Measurements from ENCODE around the gene METTL15.
A peak's percentile ranks its signal among the peaks of the same experiment; 100 is the strongest.

Gene METTL15

DNA sequence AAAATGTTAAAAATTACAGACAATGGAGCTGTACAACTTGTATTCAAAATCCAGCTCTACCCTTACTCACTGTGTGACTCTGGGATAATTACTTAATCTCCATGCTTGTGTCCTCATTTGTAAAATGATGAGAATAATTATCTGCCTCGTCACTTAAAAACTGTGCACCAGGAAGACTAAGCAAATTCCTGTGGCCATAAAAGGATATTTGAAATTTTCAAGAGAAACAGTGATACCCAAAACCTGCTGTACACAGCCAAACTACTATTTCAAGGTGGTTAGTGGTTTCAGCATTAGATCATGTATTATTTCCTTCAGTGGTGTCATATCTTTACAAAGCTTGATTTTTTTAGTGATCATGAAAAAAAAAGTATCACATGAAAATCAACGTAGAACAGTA, 136.9 kb downstream of the METTL15 start:
- TF ChIP-seq, protein P1, sequence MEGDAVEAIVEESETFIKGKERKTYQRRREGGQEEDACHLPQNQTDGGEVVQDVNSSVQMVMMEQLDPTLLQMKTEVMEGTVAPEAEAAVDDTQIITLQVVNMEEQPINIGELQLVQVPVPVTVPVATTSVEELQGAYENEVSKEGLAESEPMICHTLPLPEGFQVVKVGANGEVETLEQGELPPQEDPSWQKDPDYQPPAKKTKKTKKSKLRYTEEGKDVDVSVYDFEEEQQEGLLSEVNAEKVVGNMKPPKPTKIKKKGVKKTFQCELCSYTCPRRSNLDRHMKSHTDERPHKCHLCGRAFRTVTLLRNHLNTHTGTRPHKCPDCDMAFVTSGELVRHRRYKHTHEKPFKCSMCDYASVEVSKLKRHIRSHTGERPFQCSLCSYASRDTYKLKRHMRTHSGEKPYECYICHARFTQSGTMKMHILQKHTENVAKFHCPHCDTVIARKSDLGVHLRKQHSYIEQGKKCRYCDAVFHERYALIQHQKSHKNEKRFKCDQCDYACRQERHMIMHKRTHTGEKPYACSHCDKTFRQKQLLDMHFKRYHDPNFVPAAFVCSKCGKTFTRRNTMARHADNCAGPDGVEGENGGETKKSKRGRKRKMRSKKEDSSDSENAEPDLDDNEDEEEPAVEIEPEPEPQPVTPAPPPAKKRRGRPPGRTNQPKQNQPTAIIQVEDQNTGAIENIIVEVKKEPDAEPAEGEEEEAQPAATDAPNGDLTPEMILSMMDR (IDR thresholded peaks at IDR 0.05; ENCODE audit: low read length): no peak
- TF ChIP-seq EZH2phosphoT487 (IDR thresholded peaks at IDR 0.05; ENCODE audit: low read length): no peak
- TF ChIP-seq EZH2 (optimal IDR thresholded peaks at IDR 0.05; ENCODE audit: low read depth, low read length): no peak
- peak; percentile 58 for DNase-seq
- no peaks in the 10 kb centered on the region for H3K36me3 ChIP-seq (replicated peaks; ENCODE audit: insufficient read depth, low read length)
- H3K27me3 ChIP-seq (replicated peaks; ENCODE audit: insufficient read depth, low read length): no peaks in the 10 kb centered on the region
- H3K9me3 ChIP-seq (replicated peaks; ENCODE audit: insufficient read depth, low read length): no peaks in the 10 kb centered on the region
- H3K4me1 ChIP-seq (ENCODE audit: low read length): peaks cover 25% of the 10 kb centered on the region
- H3K9me2 ChIP-seq (replicated peaks; ENCODE audit: insufficient read depth, low read length): no peaks in the 10 kb centered on the region
- H4K20me1 ChIP-seq (ENCODE audit: insufficient read depth, low read length): no peaks in the 10 kb centered on the region
- H3F3A ChIP-seq (ENCODE audit: insufficient read depth, low read length): peaks cover 1% of the 10 kb centered on the region; the same call in 1 of the 2 replicates
- H3K27ac ChIP-seq (ENCODE audit: low read length): peak overlapping the region; percentile 0; the same call in 1 of the 2 replicates
- no peak overlapping the region for H2AFZ ChIP-seq (ENCODE audit: low read length)
- no peak overlapping the region for H3K9ac ChIP-seq (ENCODE audit: low read length)
- peak overlapping the region; percentile 5; the same call in 1 of the 2 replicates for H3K4me2 ChIP-seq (ENCODE audit: low read depth, low read length)
- no peaks in the 10 kb centered on the region for H3K79me2 ChIP-seq (ENCODE audit: low read length)
- no peak overlapping the region for H3K4me3 ChIP-seq (ENCODE audit: low read length)

DNA sequence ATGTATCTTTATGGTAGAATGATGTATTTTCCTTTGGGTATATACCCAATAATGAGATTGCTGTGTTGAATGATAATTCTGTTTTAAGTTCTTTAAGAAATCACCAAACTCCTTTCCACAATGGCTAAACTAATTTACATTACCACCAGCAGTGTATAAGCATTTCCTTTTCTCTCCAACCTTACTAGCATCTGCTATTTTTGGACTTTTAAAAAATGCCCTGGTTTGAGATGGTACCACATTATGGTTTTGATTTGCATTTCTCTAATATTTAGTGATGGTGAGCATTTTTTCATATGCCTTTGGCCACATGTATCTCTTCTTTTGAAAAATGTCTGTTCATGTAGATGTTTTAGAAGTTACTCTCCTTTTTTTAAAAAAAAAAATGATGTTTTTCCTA, 142.0 kb downstream of the METTL15 start:
- Histone ChIP-seq H3K9ac (ENCODE audit: low read length) (no peak overlapping the region), H3K27ac (ENCODE audit: low read length) (no peak overlapping the region; the same call in 1 of the 2 replicates), H4K20me1 (ENCODE audit: insufficient read depth, low read length) (no peaks in the 10 kb centered on the region), H3K36me3 (replicated peaks; ENCODE audit: insufficient read depth, low read length) (no peaks in the 10 kb centered on the region), H2AFZ (ENCODE audit: low read length) (no peak overlapping the region), H3K4me1 (ENCODE audit: low read length) (peaks cover 25% of the 10 kb centered on the region), H3K4me2 (ENCODE audit: low read depth, low read length) (peak overlapping the region; percentile 7; the same call in 1 of the 2 replicates), H3K4me3 (ENCODE audit: low read length) (no peak overlapping the region), H3K79me2 (ENCODE audit: low read length) (no peaks in the 10 kb centered on the region), H3K27me3 (replicated peaks; ENCODE audit: insufficient read depth, low read length) (no peaks in the 10 kb centered on the region), H3K9me3 (replicated peaks; ENCODE audit: insufficient read depth, low read length) (no peaks in the 10 kb centered on the region), H3K9me2 (replicated peaks; ENCODE audit: insufficient read depth, low read length) (no peaks in the 10 kb centered on the region), H3F3A (ENCODE audit: insufficient read depth, low read length) (peaks cover 4% of the 10 kb centered on the region; the same call in 1 of the 2 replicates)
- DNase-seq: peak; percentile 56
- TF ChIP-seq EZH2 (optimal IDR thresholded peaks at IDR 0.05; ENCODE audit: low read depth, low read length) (no peak), EZH2phosphoT487 (IDR thresholded peaks at IDR 0.05; ENCODE audit: low read length) (no peak)
- TF ChIP-seq, protein P1 (IDR thresholded peaks at IDR 0.05; ENCODE audit: low read length): no peak

DNA sequence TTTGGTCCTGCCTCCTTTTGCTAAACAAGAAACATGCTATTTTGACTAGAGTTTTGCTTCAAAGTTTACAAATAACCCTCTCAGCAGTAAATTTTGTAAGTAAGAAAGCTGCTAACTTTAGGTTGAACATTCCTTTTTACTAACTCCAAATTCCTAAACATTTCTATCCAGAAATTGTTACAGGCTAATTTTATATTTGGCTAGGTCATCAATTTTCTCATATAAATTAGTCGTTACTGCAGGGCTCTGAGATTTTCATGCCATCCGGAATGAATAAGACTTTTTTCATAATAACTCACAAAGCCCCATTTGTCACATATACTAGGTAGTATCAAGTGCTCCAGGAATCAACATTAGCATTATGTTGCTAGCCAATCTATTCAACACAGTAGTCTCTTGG, 143.1 kb downstream of the METTL15 start:
- Histone ChIP-seq H3K36me3 (replicated peaks; ENCODE audit: insufficient read depth, low read length) (no peaks in the 10 kb centered on the region), H3K4me1 (ENCODE audit: low read length) (peaks cover 18% of the 10 kb centered on the region), H4K20me1 (ENCODE audit: insufficient read depth, low read length) (no peaks in the 10 kb centered on the region), H3K27me3 (replicated peaks; ENCODE audit: insufficient read depth, low read length) (no peaks in the 10 kb centered on the region), H3K9me3 (replicated peaks; ENCODE audit: insufficient read depth, low read length) (no peaks in the 10 kb centered on the region), H2AFZ (ENCODE audit: low read length) (no peak overlapping the region), H3K27ac (ENCODE audit: low read length) (no peak overlapping the region), H3K4me3 (ENCODE audit: low read length) (no peak overlapping the region), H3K9ac (ENCODE audit: low read length) (no peak overlapping the region), H3K79me2 (ENCODE audit: low read length) (no peaks in the 10 kb centered on the region), H3K9me2 (replicated peaks; ENCODE audit: insufficient read depth, low read length) (no peaks in the 10 kb centered on the region), H3F3A (ENCODE audit: insufficient read depth, low read length) (peaks cover 4% of the 10 kb centered on the region; the same call in 1 of the 2 replicates), H3K4me2 (ENCODE audit: low read depth, low read length) (no peak overlapping the region)
- no peak for DNase-seq
- TF ChIP-seq EZH2 (optimal IDR thresholded peaks at IDR 0.05; ENCODE audit: low read depth, low read length) (no peak), EZH2phosphoT487 (IDR thresholded peaks at IDR 0.05; ENCODE audit: low read length) (no peak)
- TF ChIP-seq, protein P1 (IDR thresholded peaks at IDR 0.05; ENCODE audit: low read length): no peak

Data from MM.1S (cell line).